ENCODE measurements around the gene ATXN7L1. TPM values are rescaled to one million over a fixed set of nuclear protein-coding genes. Genes with fewer than 3 reads are reported as not detected.

The ATXN7L1 gene
- total RNA-seq, 3 donors from 2014 or later (not counting 1 experiment from before 2014, with no cell fraction given) = 37.5 to 48.6 (median 47.9) TPM

GRCh38 chr7:105897999-105898398 lies 21.6 kb upstream of the ATXN7L1 start:
- Histone ChIP-seq H3K27ac (ENCODE audit: low read length) (no peak overlapping the region), H3K4me1 (ENCODE audit: control insufficient read depth, insufficient read depth, low read length) (no peaks in the 10 kb centered on the region), H3K4me3 (ENCODE audit: low read length) (no peak overlapping the region), H3K36me3 (ENCODE audit: control insufficient read depth, insufficient read depth, low read length) (no peaks in the 10 kb centered on the region), H3K9me3 (ENCODE audit: control insufficient read depth, insufficient read depth, low read length) (no peaks in the 10 kb centered on the region), H3K27me3 (ENCODE audit: control insufficient read depth, insufficient read depth, low read length) (no peaks in the 10 kb centered on the region)
- intact Hi-C loops (cut with micrococcal nuclease) = no loop called here
- ATAC-seq (no peak), DNase-seq (no peak)
- Mint-ChIP-seq H3K36me3 (no peaks in the 10 kb centered on the region), H3K4me1 (peaks cover 13 to 41% of the 10 kb centered on the region in 2 donors), H3K9me3 (no peaks in the 10 kb centered on the region), H3K27me3 (ENCODE audit: low read depth in 2 of 2) (no peaks in the 10 kb centered on the region), H3K27ac (no peak overlapping the region), H3K4me3 (no peak overlapping the region)
- no peak for TF ChIP-seq CTCF (IDR thresholded peaks at IDR 0.05)
- WGBS (ENCODE audit: insufficient coverage) = 76% methylated on average over 3 of the region's 3 CpGs

- Mint-ChIP-seq H3K36me3 (no peaks in the 10 kb centered on the region), H3K27me3 (ENCODE audit: low read depth in 2 of 2) (no peaks in the 10 kb centered on the region), H3K27ac (no peak overlapping the region), H3K4me1 (peaks cover 23 to 41% of the 10 kb centered on the region in 2 donors), H3K9me3 (no peaks in the 10 kb centered on the region), H3K4me3 (no peak overlapping the region)
- intact Hi-C loops (cut with micrococcal nuclease) = no loop called here
- WGBS (ENCODE audit: insufficient coverage) = 100% methylated on average over 1 of the region's 1 CpG
- Histone ChIP-seq H3K27me3 (ENCODE audit: control insufficient read depth, insufficient read depth, low read length) (no peaks in the 10 kb centered on the region), H3K4me3 (ENCODE audit: low read length) (no peak overlapping the region), H3K4me1 (ENCODE audit: control insufficient read depth, insufficient read depth, low read length) (no peaks in the 10 kb centered on the region), H3K36me3 (ENCODE audit: control insufficient read depth, insufficient read depth, low read length) (peaks cover 3% of the 10 kb centered on the region), H3K9me3 (ENCODE audit: control insufficient read depth, insufficient read depth, low read length) (no peaks in the 10 kb centered on the region), H3K27ac (ENCODE audit: low read length) (no peak overlapping the region)
- ATAC-seq (peak in 1 of 3 donors; percentile 41), DNase-seq (peak in 1 of 2 donors; percentile 37)
- no peak for TF ChIP-seq CTCF (IDR thresholded peaks at IDR 0.05)
Observed at GRCh38 chr7:105896407-105896911, 20.1 kb upstream of the ATXN7L1 start.

GRCh38 chr7:105894131-105894530 lies 17.7 kb upstream of the ATXN7L1 start:
- no peaks in the 10 kb centered on the region for H3K9me3 ChIP-seq (ENCODE audit: control insufficient read depth, insufficient read depth, low read length)
- WGBS (ENCODE audit: insufficient coverage) = 90% methylated on average over 3 of the region's 3 CpGs
- intact Hi-C loops (cut with micrococcal nuclease) = no loop called here

More at GRCh38 chr7:105894131-105894530, 17.7 kb upstream of the ATXN7L1 start:
- Mint-ChIP-seq H3K36me3 (no peaks in the 10 kb centered on the region), H3K27ac (no peak overlapping the region), H3K4me3 (no peak overlapping the region), H3K27me3 (ENCODE audit: low read depth in 2 of 2) (no peaks in the 10 kb centered on the region), H3K9me3 (no peaks in the 10 kb centered on the region), H3K4me1 (peaks cover 42 to 52% of the 10 kb centered on the region in 2 donors)
- H3K27ac ChIP-seq (ENCODE audit: low read length) = no peak overlapping the region
- TF ChIP-seq CTCF (IDR thresholded peaks at IDR 0.05) = no peak
- H3K4me3 ChIP-seq (ENCODE audit: low read length) = no peak overlapping the region
- H3K27me3 ChIP-seq (ENCODE audit: control insufficient read depth, insufficient read depth, low read length) = no peaks in the 10 kb centered on the region
- H3K4me1 ChIP-seq (ENCODE audit: control insufficient read depth, insufficient read depth, low read length) = peaks cover 10% of the 10 kb centered on the region
- DNase-seq (no peak), ATAC-seq (no peak)
- H3K36me3 ChIP-seq (ENCODE audit: control insufficient read depth, insufficient read depth, low read length) = peaks cover 3% of the 10 kb centered on the region

Data from natural killer cell (primary cell).